ENCODE measurements around the gene ARHGAP12. TPM values are rescaled to one million over a fixed set of nuclear protein-coding genes. Genes with fewer than 3 reads are reported as not detected.

Gene ARHGAP12
- total and polyA plus RNA-seq, 3 experiments from 2014 or later: 5.1 to 9.7 (median 5.3) TPM

GRCh38 chr10:31820096-31820495, 108.5 kb downstream of the ARHGAP12 start:
- Mint-ChIP-seq H3K27ac (no peak overlapping the region), H3K27me3 (no peaks in the 10 kb centered on the region), H3K4me1 (peaks cover 0 to 1% (median 0%) of the 10 kb centered on the region in 3 donors), H3K4me3 (no peak overlapping the region), H3K36me3 (peaks cover 0 to 60% (median 13%) of the 10 kb centered on the region in 3 donors), H3K9me3 (no peaks in the 10 kb centered on the region)
- DNase-seq: no peak
- Histone ChIP-seq H3K36me3 (ENCODE audit: insufficient read depth, low read length) (no peaks in the 10 kb centered on the region), H3K27me3 (ENCODE audit: insufficient read depth, low read length, poor library complexity, severe bottlenecking) (no peaks in the 10 kb centered on the region), H3K4me3 (ENCODE audit: low read length) (no peak overlapping the region), H3K9me3 (ENCODE audit: low read length) (no peaks in the 10 kb centered on the region), H3K27ac (ENCODE audit: low read depth, low read length) (no peak overlapping the region), H3K4me1 (ENCODE audit: insufficient read depth, low read length) (no peaks in the 10 kb centered on the region)
- POLR2A ChIA-PET: no interaction called here
- CTCF ChIA-PET: interaction anchor here (0.8 kb wide), 1 partner anchor 1069 kb away, joined by 3 read pairs; no protein-coding TSS in a partner anchor

GRCh38 chr10:31819391-31819820, 109.2 kb downstream of the ARHGAP12 start:
- CTCF ChIA-PET: interaction anchor here (0.8 kb wide), 1 partner anchor 1068 kb away, joined by 3 read pairs; no protein-coding TSS in a partner anchor

GRCh38 chr10:31816318-31816717, 112.3 kb downstream of the ARHGAP12 start:
- no peak overlapping the region for H3K27ac ChIP-seq (ENCODE audit: low read depth, low read length)
- Mint-ChIP-seq H3K9me3 (no peaks in the 10 kb centered on the region), H3K4me1 (peaks cover 0 to 1% (median 0%) of the 10 kb centered on the region in 3 donors), H3K36me3 (peaks cover 0 to 52% (median 6%) of the 10 kb centered on the region in 3 donors), H3K27ac (peak overlapping the region in 1 of 8 donors; percentile 92), H3K4me3 (no peak overlapping the region), H3K27me3 (no peaks in the 10 kb centered on the region)
- H3K4me3 ChIP-seq (ENCODE audit: low read length): no peak overlapping the region
- H3K27me3 ChIP-seq (ENCODE audit: insufficient read depth, low read length, poor library complexity, severe bottlenecking): no peaks in the 10 kb centered on the region
- POLR2A ChIA-PET: no interaction called here
- H3K4me1 ChIP-seq (ENCODE audit: insufficient read depth, low read length): no peaks in the 10 kb centered on the region
- CTCF ChIA-PET: interaction anchor here (1.3 kb wide), 1 partner anchor 8 kb away, joined by 3 read pairs; no protein-coding TSS in a partner anchor
- DNase-seq: no peak
- H3K9me3 ChIP-seq (ENCODE audit: low read length): no peaks in the 10 kb centered on the region
- H3K36me3 ChIP-seq (ENCODE audit: insufficient read depth, low read length): no peaks in the 10 kb centered on the region

More at GRCh38 chr10:31819391-31819820, 109.2 kb downstream of the ARHGAP12 start:
- Histone ChIP-seq H3K9me3 (ENCODE audit: low read length) (no peaks in the 10 kb centered on the region), H3K4me3 (ENCODE audit: low read length) (no peak overlapping the region), H3K36me3 (ENCODE audit: insufficient read depth, low read length) (no peaks in the 10 kb centered on the region), H3K27ac (ENCODE audit: low read depth, low read length) (no peak overlapping the region), H3K27me3 (ENCODE audit: insufficient read depth, low read length, poor library complexity, severe bottlenecking) (no peaks in the 10 kb centered on the region), H3K4me1 (ENCODE audit: insufficient read depth, low read length) (no peaks in the 10 kb centered on the region)
- H3K27ac Mint-ChIP-seq: peak overlapping the region in 1 of 8 donors; percentile 23
- H3K36me3 Mint-ChIP-seq: peaks cover 0 to 59% (median 13%) of the 10 kb centered on the region in 3 donors
- no peaks in the 10 kb centered on the region for H3K27me3 Mint-ChIP-seq
- no peak overlapping the region for H3K4me3 Mint-ChIP-seq
- no peak for DNase-seq
- H3K9me3 Mint-ChIP-seq: no peaks in the 10 kb centered on the region
- POLR2A ChIA-PET: no interaction called here
- peaks cover 0 to 1% (median 0%) of the 10 kb centered on the region in 3 donors for H3K4me1 Mint-ChIP-seq

- Mint-ChIP-seq H3K4me3 (peak overlapping the region in 2 of 7 donors; percentile 39 to 64), H3K4me1 (peaks cover 4 to 7% (median 6%) of the 10 kb centered on the region in 3 donors), H3K27ac (peak overlapping the region; percentile 43 to 92 (median 86)), H3K36me3 (peaks cover 0 to 51% (median 7%) of the 10 kb centered on the region in 3 donors), H3K27me3 (no peaks in the 10 kb centered on the region), H3K9me3 (no peaks in the 10 kb centered on the region)
- Histone ChIP-seq H3K9me3 (ENCODE audit: low read length) (no peaks in the 10 kb centered on the region), H3K36me3 (ENCODE audit: insufficient read depth, low read length) (no peaks in the 10 kb centered on the region), H3K4me1 (ENCODE audit: insufficient read depth, low read length) (peaks cover 4% of the 10 kb centered on the region), H3K27me3 (ENCODE audit: insufficient read depth, low read length, poor library complexity, severe bottlenecking) (no peaks in the 10 kb centered on the region), H3K4me3 (ENCODE audit: low read length) (no peak overlapping the region), H3K27ac (ENCODE audit: low read depth, low read length) (no peak overlapping the region)
- ChIA-PET POLR2A (interaction anchor here (0.7 kb wide), 1 partner anchor 1428 kb away, joined by 6 read pairs; no protein-coding TSS in a partner anchor), CTCF (interaction anchor here (1.0 to 1.8 kb wide), 8 partner anchors 9 to 1087 kb away, joined by 3 to 9 read pairs (median 4); partner anchors contain the start of gene ZNF438)
- DNase-seq: peak in 2 of 5 donors; percentile 42 to 46
Observed at GRCh38 chr10:31808258-31809218, 120.1 kb downstream of the ARHGAP12 start.

GRCh38 chr10:31804352-31804810, 124.2 kb downstream of the ARHGAP12 start:
- no peaks in the 10 kb centered on the region for H3K9me3 ChIP-seq (ENCODE audit: low read length)
- ChIA-PET POLR2A (no interaction called here), CTCF (no interaction called here)
- Mint-ChIP-seq H3K36me3 (peaks cover 0 to 41% (median 8%) of the 10 kb centered on the region in 3 donors), H3K27ac (no peak overlapping the region), H3K9me3 (no peaks in the 10 kb centered on the region), H3K4me3 (no peak overlapping the region), H3K4me1 (peaks cover 4 to 7% (median 6%) of the 10 kb centered on the region in 3 donors), H3K27me3 (no peaks in the 10 kb centered on the region)
- H3K4me1 ChIP-seq (ENCODE audit: insufficient read depth, low read length): peaks cover 4% of the 10 kb centered on the region
- no peak overlapping the region for H3K27ac ChIP-seq (ENCODE audit: low read depth, low read length)
- H3K36me3 ChIP-seq (ENCODE audit: insufficient read depth, low read length): no peaks in the 10 kb centered on the region
- H3K27me3 ChIP-seq (ENCODE audit: insufficient read depth, low read length, poor library complexity, severe bottlenecking): no peaks in the 10 kb centered on the region
- DNase-seq: no peak
- H3K4me3 ChIP-seq (ENCODE audit: low read length): no peak overlapping the region

- H3K27ac Mint-ChIP-seq: peak overlapping the region in 1 of 8 donors; percentile 6
- ChIA-PET POLR2A (no interaction called here), CTCF (no interaction called here)
- no peaks in the 10 kb centered on the region for H3K9me3 Mint-ChIP-seq
- peaks cover 0 to 36% (median 8%) of the 10 kb centered on the region in 3 donors for H3K36me3 Mint-ChIP-seq
- no peak for DNase-seq
- peaks cover 4 to 6% (median 5%) of the 10 kb centered on the region in 3 donors for H3K4me1 Mint-ChIP-seq
- Histone ChIP-seq H3K4me1 (ENCODE audit: insufficient read depth, low read length) (peaks cover 4% of the 10 kb centered on the region), H3K36me3 (ENCODE audit: insufficient read depth, low read length) (no peaks in the 10 kb centered on the region), H3K27me3 (ENCODE audit: insufficient read depth, low read length, poor library complexity, severe bottlenecking) (no peaks in the 10 kb centered on the region), H3K9me3 (ENCODE audit: low read length) (no peaks in the 10 kb centered on the region), H3K27ac (ENCODE audit: low read depth, low read length) (no peak overlapping the region), H3K4me3 (ENCODE audit: low read length) (no peak overlapping the region)
- no peaks in the 10 kb centered on the region for H3K27me3 Mint-ChIP-seq
- no peak overlapping the region for H3K4me3 Mint-ChIP-seq
Observed at GRCh38 chr10:31803606-31804351, 124.9 kb downstream of the ARHGAP12 start.

- H3K9me3 Mint-ChIP-seq: no peaks in the 10 kb centered on the region
- H3K27me3 ChIP-seq (ENCODE audit: insufficient read depth, low read length, poor library complexity, severe bottlenecking): no peaks in the 10 kb centered on the region
- H3K36me3 ChIP-seq (ENCODE audit: insufficient read depth, low read length): no peaks in the 10 kb centered on the region
- H3K27ac ChIP-seq (ENCODE audit: low read depth, low read length): no peak overlapping the region
- POLR2A ChIA-PET: no interaction called here
- CTCF ChIA-PET: interaction anchor here (1.2 kb wide), 1 partner anchor 29 kb away, joined by 3 read pairs; no protein-coding TSS in a partner anchor
- H3K4me3 Mint-ChIP-seq: no peak overlapping the region
- H3K9me3 ChIP-seq (ENCODE audit: low read length): no peaks in the 10 kb centered on the region
- no peak overlapping the region for H3K27ac Mint-ChIP-seq
- H3K4me1 Mint-ChIP-seq: no peaks in the 10 kb centered on the region
- H3K27me3 Mint-ChIP-seq: no peaks in the 10 kb centered on the region
- no peak overlapping the region for H3K4me3 ChIP-seq (ENCODE audit: low read length)
- DNase-seq: no peak
- peaks cover 0 to 11% (median 7%) of the 10 kb centered on the region in 3 donors for H3K36me3 Mint-ChIP-seq
- no peaks in the 10 kb centered on the region for H3K4me1 ChIP-seq (ENCODE audit: insufficient read depth, low read length)
Observed at GRCh38 chr10:31799181-31799580, 129.4 kb downstream of the ARHGAP12 start.

Measured in CD8-positive, alpha-beta memory T cell (primary cell).